Activated B cell treated with CpG ODN at 0.5 μM for 24 hours (primary cell): ENCODE data around the gene CASP12. TPM values are rescaled to one million over a fixed set of nuclear protein-coding genes. Genes with fewer than 3 reads are reported as not detected.
"Not testable (repeated sequence)": the region's sequence is repeated elsewhere in the genome, so short reads cannot be mapped to it uniquely, and the experiment has no call there.

ENCODE experiments used
- ATAC-seq: fragments of 200-7000 bp; cut with Tn5 transposase; one replicate; pipeline ENCODE4 v1.10.0; 2021; ENCODE audit warnings: low read depth, mild to moderate bottlenecking, moderate library complexity
- CTCF ChIA-PET: fragments of 350-600 bp; sonication (Branson Sonifier 250); formaldehyde crosslinking; loops from one replicate; lab custom pipeline; 2021; ENCODE audit warnings: antibody characterized with exemption; lab: Charles Lee
- POLR2A ChIA-PET: fragments of 350-600 bp; sonication (Branson Sonifier 250); formaldehyde crosslinking; loops from one replicate; lab custom pipeline; 2021; ENCODE audit warnings: antibody characterized with exemption; lab: Charles Lee
- DNase-seq: peaks from one replicate; pipeline ENCODE4 v3.0.0; 2022
- H3K27ac Mint-ChIP-seq: one replicate; pipeline ENCODE4 v1.8.0; 2020; ENCODE audit warnings: mixed read lengths
- H3K27me3 Mint-ChIP-seq: one replicate; pipeline ENCODE4 v1.8.0; 2021; ENCODE audit warnings: mixed read lengths
- H3K36me3 Mint-ChIP-seq: one replicate; pipeline ENCODE4 v1.8.0; 2021; ENCODE audit warnings: low read depth, mixed read lengths
- H3K4me1 Mint-ChIP-seq: one replicate; pipeline ENCODE4 v1.8.0; 2021; ENCODE audit warnings: mixed read lengths
- H3K4me3 Mint-ChIP-seq: one replicate; pipeline ENCODE4 v1.8.0; 2020; ENCODE audit warnings: mild to moderate bottlenecking, mixed read lengths
- H3K9me3 Mint-ChIP-seq: one replicate; pipeline ENCODE4 v1.8.0; 2020; ENCODE audit warnings: mixed read lengths
- intact Hi-C: fragments of 100-400 bp; cut with micrococcal nuclease; formaldehyde crosslinking; loops from one replicate; pipeline ENCODE4 v1.15.1; 2024
- total RNA-seq: library from RNA; stranded (reverse); gene quantifications from 2 replicates; pipeline ENCODE4 v1.2.3, GENCODE V29; 2022
- TF ChIP-seq, protein P1 (sequence below): fragments of 200-600 bp; IDR thresholded peaks from one replicate; pipeline ENCODE4 v1.8.0; 2022; ENCODE audit warnings: antibody characterized with exemption, mild to moderate bottlenecking

CASP12 gene
- not detected in 2 replicates for total RNA-seq

DNA sequence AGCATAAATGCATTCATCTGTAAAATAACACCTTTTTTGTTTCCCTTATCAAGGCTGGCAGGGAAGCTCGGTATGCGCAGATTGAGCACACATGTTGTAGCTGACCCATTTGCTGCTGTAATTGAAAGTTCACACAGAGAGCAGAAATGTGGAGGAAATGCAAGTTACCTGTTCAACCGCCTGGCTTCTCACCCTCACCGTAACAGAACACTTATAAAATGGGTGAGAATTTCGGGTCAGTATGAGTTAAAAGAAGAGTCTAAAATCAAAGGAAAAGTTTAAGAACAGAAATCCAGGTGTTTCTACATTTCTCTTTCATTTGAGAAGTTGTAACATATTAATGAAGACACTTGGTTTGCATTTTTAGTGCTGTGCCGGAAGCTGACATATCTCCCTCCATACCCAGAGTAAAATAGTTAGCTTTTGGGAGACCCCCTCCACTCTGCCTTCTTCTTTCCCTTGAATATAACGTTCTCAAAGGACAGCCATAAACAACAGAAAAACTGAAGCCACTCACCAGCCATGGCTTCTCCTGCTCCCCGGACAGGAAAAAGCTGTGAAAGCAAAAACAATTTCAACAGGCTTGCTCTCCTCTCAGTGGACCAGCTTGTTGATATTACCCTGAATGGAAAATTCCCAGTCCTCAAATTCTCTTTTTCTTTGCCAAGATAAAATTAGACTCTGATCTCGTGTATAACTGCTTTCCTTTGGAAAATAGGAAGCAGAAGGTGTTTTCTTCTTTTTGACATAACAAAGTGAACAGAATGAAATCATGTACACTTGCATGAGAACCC, at the start of gene CASP12:
CASP12 (minus strand) TSS at position 570 of the 794 bp plus-strand sequence.
- intact Hi-C loops: loop anchor here (1.0 to 2.0 kb wide), 3 partner anchors 19 to 39 kb away; no protein-coding TSS in a partner anchor
- Mint-ChIP-seq H3K4me3 (peak within 1 kb of the TSS; percentile 54), H3K4me1 (peaks cover 32% of the 10 kb centered on the region), H3K27me3 (no peaks in the 10 kb centered on the region), H3K36me3 (no peaks in the 10 kb centered on the region), H3K27ac (peak within 1 kb of the TSS; percentile 42), H3K9me3 (no peaks in the 10 kb centered on the region)
- POLR2A ChIA-PET: no interaction called here
- no peak for DNase-seq
- TF ChIP-seq, protein P1, sequence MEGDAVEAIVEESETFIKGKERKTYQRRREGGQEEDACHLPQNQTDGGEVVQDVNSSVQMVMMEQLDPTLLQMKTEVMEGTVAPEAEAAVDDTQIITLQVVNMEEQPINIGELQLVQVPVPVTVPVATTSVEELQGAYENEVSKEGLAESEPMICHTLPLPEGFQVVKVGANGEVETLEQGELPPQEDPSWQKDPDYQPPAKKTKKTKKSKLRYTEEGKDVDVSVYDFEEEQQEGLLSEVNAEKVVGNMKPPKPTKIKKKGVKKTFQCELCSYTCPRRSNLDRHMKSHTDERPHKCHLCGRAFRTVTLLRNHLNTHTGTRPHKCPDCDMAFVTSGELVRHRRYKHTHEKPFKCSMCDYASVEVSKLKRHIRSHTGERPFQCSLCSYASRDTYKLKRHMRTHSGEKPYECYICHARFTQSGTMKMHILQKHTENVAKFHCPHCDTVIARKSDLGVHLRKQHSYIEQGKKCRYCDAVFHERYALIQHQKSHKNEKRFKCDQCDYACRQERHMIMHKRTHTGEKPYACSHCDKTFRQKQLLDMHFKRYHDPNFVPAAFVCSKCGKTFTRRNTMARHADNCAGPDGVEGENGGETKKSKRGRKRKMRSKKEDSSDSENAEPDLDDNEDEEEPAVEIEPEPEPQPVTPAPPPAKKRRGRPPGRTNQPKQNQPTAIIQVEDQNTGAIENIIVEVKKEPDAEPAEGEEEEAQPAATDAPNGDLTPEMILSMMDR: no peak
- CTCF ChIA-PET: no interaction called here
- ATAC-seq: peak; percentile 5

DNA sequence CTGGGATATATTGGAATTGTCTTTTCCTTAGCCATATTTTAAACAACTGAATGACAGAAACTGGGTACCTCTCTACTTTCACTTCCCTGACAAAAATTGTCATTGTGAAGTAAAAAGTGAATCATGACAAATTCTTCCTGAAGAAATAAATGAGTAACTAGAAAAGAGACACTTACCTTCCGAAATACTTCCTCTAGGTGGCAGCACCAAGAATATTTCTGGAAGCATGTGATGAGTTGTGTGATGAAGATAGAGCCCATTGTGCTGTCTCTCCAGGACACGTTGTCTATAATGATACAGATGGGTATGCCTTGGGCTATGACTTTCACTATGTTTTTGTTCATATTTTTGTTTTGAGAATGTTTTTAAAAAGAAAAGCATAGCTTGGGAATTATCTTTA, 48.6 kb upstream of the CASP12 start:
- TF ChIP-seq, protein P1: peak; percentile 59
- intact Hi-C loops: loop anchor here (1.0 to 2.0 kb wide), 4 partner anchors 11 to 338 kb away; no protein-coding TSS in a partner anchor
- ATAC-seq (peak; percentile 66), DNase-seq (no peak)
- Mint-ChIP-seq H3K4me1 (peaks cover 7% of the 10 kb centered on the region), H3K36me3 (peaks cover 91% of the 10 kb centered on the region), H3K27ac (no peak overlapping the region), H3K4me3 (no peak overlapping the region), H3K27me3 (no peaks in the 10 kb centered on the region), H3K9me3 (no peaks in the 10 kb centered on the region)
- ChIA-PET POLR2A (no interaction called here), CTCF (interaction anchor here (0.7 to 1.7 kb wide), 6 partner anchors 21 to 916 kb away, joined by 3 to 8 read pairs (median 3); partner anchors contain the start of gene CASP4)

DNA sequence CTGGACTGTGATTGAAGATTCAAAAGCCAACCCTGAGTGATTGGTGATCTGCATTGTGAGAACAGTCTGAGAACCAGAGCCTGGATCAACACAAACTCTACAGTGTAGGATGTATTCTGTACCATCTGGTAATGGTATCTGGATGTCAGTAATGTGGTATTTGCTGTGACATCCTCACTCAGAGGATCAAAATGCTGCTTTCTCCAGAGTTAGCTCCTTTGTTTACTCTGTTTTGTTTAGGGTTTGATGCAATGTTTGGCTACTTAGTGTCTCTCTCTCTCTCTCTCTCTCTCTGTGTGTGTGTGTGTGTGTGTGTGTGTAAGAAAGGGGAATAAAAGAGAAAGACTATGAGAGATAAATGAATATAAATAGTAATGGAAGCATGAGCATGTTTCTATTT, 45.8 kb upstream of the CASP12 start:
- Mint-ChIP-seq H3K27me3 (no peaks in the 10 kb centered on the region), H3K4me3 (no peak overlapping the region), H3K9me3 (no peaks in the 10 kb centered on the region), H3K4me1 (peaks cover 7% of the 10 kb centered on the region), H3K27ac (no peak overlapping the region), H3K36me3 (peaks cover 66% of the 10 kb centered on the region)
- DNase-seq: no peak
- intact Hi-C loops: no loop called here
- ChIA-PET POLR2A (no interaction called here), CTCF (no interaction called here)
- TF ChIP-seq, protein P1: no peak
- ATAC-seq: no peak

DNA sequence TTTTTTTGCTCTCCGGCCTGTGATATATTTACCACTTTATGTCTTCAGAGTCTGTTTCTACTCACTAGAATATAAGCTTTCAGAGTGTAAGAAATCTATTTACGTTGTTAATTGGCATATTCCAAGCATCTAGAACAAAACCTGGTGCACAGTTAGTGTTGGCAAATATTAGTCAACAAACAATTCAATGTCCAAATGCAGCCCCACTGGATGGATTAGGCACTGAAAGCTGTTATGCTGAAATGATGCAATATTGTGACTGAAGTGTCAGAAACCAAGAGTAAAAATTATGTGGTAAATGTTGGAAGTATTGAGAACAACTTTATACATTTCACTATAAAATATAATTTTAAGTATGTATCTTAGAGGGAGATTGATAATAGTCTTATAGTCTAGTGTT, 45.3 kb upstream of the CASP12 start:
- Mint-ChIP-seq H3K4me1 (peaks cover 7% of the 10 kb centered on the region), H3K27me3 (no peaks in the 10 kb centered on the region), H3K4me3 (no peak overlapping the region), H3K9me3 (no peaks in the 10 kb centered on the region), H3K27ac (no peak overlapping the region), H3K36me3 (peaks cover 61% of the 10 kb centered on the region)
- no peak for ATAC-seq
- ChIA-PET POLR2A (no interaction called here), CTCF (no interaction called here)
- no peak for DNase-seq
- intact Hi-C loops: no loop called here
- TF ChIP-seq, protein P1: no peak

DNA sequence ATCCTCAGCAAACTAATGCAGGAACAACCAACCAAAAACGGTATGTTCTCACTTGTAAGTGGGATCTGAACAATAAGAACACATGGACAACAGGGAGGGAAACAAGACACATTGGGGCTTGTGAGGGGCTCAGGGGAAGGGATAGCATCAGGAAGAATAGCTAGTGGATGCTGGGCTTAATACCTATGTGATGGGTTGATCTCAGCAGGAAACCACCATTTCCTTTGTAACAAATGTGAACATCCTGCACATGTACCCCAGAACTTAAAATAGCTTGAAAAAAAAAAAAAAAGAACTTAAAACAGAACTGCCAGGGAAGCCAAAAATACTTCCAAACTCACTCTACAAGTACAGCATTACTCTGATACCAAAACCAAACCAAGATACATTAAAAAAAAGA, 36.3 kb upstream of the CASP12 start:
- Mint-ChIP-seq H3K27me3 (no peaks in the 10 kb centered on the region), H3K4me1 (peaks cover 66% of the 10 kb centered on the region), H3K36me3 (peaks cover 24% of the 10 kb centered on the region), H3K9me3 (peaks cover 29% of the 10 kb centered on the region), H3K4me3 (peak overlapping the region; percentile 61), H3K27ac (peak overlapping the region; percentile 72)
- intact Hi-C loops: no loop called here
- ChIA-PET POLR2A (interaction anchor here (0.6 kb wide), 1 partner anchor 55 kb away, joined by 3 read pairs; no protein-coding TSS in a partner anchor), CTCF (no interaction called here)
- no peak for DNase-seq
- TF ChIP-seq, protein P1: no peak
- no peak for ATAC-seq

DNA sequence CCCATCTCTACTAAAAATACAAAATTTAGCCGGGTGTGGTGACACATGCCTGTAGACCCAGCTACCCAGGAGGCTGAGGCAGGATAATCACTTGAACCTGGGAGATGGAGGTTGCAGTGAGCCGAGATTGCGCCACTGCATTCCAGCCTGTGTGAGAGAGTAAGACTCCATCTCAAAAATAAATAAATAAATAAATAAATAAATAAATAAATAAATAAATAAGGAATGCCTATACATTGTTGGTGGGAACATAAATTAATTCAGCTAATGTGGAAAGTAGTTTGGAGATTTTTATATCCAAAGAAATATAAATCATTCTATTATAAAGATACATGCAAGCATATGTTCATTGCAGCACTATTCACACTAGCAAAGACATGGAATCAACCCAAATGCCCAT, 35.8 kb upstream of the CASP12 start:
- DNase-seq, intact Hi-C loops, H3K27me3 Mint-ChIP-seq, ATAC-seq, CTCF ChIA-PET: not testable (repeated sequence)
- Mint-ChIP-seq H3K4me3 (peak overlapping the region; percentile 61), H3K4me1 (peaks cover 66% of the 10 kb centered on the region), H3K27ac (peak overlapping the region; percentile 72), H3K9me3 (peaks cover 34% of the 10 kb centered on the region), H3K36me3 (peaks cover 28% of the 10 kb centered on the region)
- POLR2A ChIA-PET: interaction anchor here (0.6 kb wide), 1 partner anchor 54 kb away, joined by 3 read pairs; no protein-coding TSS in a partner anchor
